HUDEP-2 (cell line): ENCODE results near the gene MRPL19.
A peak's percentile ranks its signal among the peaks of the same experiment; 100 is the strongest.

Experiments
- DNase-seq, 76 experiments: peaks; one replicate each; lab custom pipeline; 2025; ENCODE audit not compliant: unreplicated experiment in 76 of 76; lab: John Stamatoyannopoulos, UW

The MRPL19 gene

GRCh38 chr2:75646583-75647425 is at the start of gene MRPL19:
TSS of gene MRPL19 (plus strand) at chr2:75646783. CDS start at chr2:75646808, 25 bp downstream.
- DNase-seq, result peak in 75 of 76 experiments; percentile 18 to 88 (median 72)

GRCh38 chr2:75596784-75597183 is 49.8 kb upstream of the MRPL19 start:
- DNase-seq, result no peak

- DNase-seq, result no peak
These were observed 48.6 kb upstream of the MRPL19 start for GRCh38 chr2:75597949-75598348.

GRCh38 chr2:75598589-75599155 is 47.9 kb upstream of the MRPL19 start:
- DNase-seq, result no peak

- no peak for DNase-seq
These were observed 46.0 kb upstream of the MRPL19 start for GRCh38 chr2:75600461-75601011.

- no peak for DNase-seq
These were observed 43.8 kb upstream of the MRPL19 start for GRCh38 chr2:75602724-75603342.

GRCh38 chr2:75603477-75603876 is 43.1 kb upstream of the MRPL19 start:
- DNase-seq, result no peak

GRCh38 chr2:75604484-75604883 is 42.1 kb upstream of the MRPL19 start:
- no peak for DNase-seq

GRCh38 chr2:75605770-75606529 is 40.6 kb upstream of the MRPL19 start:
- no peak for DNase-seq

GRCh38 chr2:75606761-75607399 is 39.7 kb upstream of the MRPL19 start:
- DNase-seq, result no peak

GRCh38 chr2:75607400-75607798 is 39.2 kb upstream of the MRPL19 start:
- DNase-seq, result no peak

- no peak for DNase-seq
These were observed 38.4 kb upstream of the MRPL19 start for GRCh38 chr2:75607988-75608683.

GRCh38 chr2:75608684-75609333 is 37.8 kb upstream of the MRPL19 start:
- DNase-seq, result peak in 24 of 76 experiments; percentile 2 to 34 (median 19)

GRCh38 chr2:75609334-75609689 is 37.3 kb upstream of the MRPL19 start:
- no peak for DNase-seq

GRCh38 chr2:75609937-75610508 is 36.6 kb upstream of the MRPL19 start:
- no peak for DNase-seq

GRCh38 chr2:75610671-75611070 is 35.9 kb upstream of the MRPL19 start:
- no peak for DNase-seq

- DNase-seq, result no peak
These were observed 34.3 kb upstream of the MRPL19 start for GRCh38 chr2:75612108-75612861.

- DNase-seq, result no peak
These were observed 33.7 kb upstream of the MRPL19 start for GRCh38 chr2:75612862-75613243.
